MM.1S (cell line): ENCODE measurements around the gene ACD.

ENCODE experiments used
- DNase-seq: peaks from one replicate; pipeline ENCODE4 v3.0.0-alpha.2; 2015
- H2AFZ ChIP-seq: fragments of 300-600 bp; sonication (generic); 2 replicates; pipeline ENCODE4 v1.6.0; 2016; ENCODE audit warnings: antibody characterized with exemption, low read length
- H3F3A ChIP-seq: fragments of 300-600 bp; sonication (generic); 2 replicates; pipeline ENCODE4 v1.6.1; 2016; ENCODE audit warnings: mild to moderate bottlenecking, antibody characterized with exemption, low read length, moderate library complexity, mixed read lengths; ENCODE audit not compliant: insufficient read depth
- H3K27ac ChIP-seq: fragments of 300-600 bp; sonication (generic); 2 replicates; pipeline ENCODE4 v1.5.1; 2016; ENCODE audit warnings: mild to moderate bottlenecking, low read length
- H3K27me3 ChIP-seq: fragments of 300-600 bp; sonication (generic); replicated peaks from 2 replicates; pipeline ENCODE4 v1.6.0; 2016; ENCODE audit warnings: low read length; ENCODE audit not compliant: insufficient read depth
- H3K36me3 ChIP-seq: fragments of 300-600 bp; sonication (generic); replicated peaks from 2 replicates; pipeline ENCODE4 v1.6.1; 2016; ENCODE audit warnings: mild to moderate bottlenecking, low read length, mixed read lengths; ENCODE audit not compliant: insufficient read depth
- H3K4me1 ChIP-seq: fragments of 300-600 bp; sonication (generic); 2 replicates; pipeline ENCODE4 v1.6.1; 2016; ENCODE audit warnings: low read length, mixed read lengths
- H3K4me2 ChIP-seq: fragments of 300-600 bp; sonication (generic); 2 replicates; pipeline ENCODE4 v1.6.0; 2016; ENCODE audit warnings: low read depth, low read length
- H3K4me3 ChIP-seq: fragments of 300-600 bp; sonication (generic); 2 replicates; pipeline ENCODE4 v1.5.1; 2016; ENCODE audit warnings: low read length, mixed read lengths
- H3K79me2 ChIP-seq: fragments of 300-600 bp; sonication (generic); 2 replicates; pipeline ENCODE4 v1.6.1; 2016; ENCODE audit warnings: mixed run types, low read length, mixed read lengths
- H3K9ac ChIP-seq: fragments of 300-600 bp; sonication (generic); 2 replicates; pipeline ENCODE4 v1.6.1; 2016; ENCODE audit warnings: low read length, mixed read lengths
- H3K9me2 ChIP-seq: fragments of 300-600 bp; sonication (generic); replicated peaks from 2 replicates; pipeline ENCODE4 v1.6.1; 2016; ENCODE audit warnings: mild to moderate bottlenecking, low read length, mixed read lengths; ENCODE audit not compliant: insufficient read depth
- H3K9me3 ChIP-seq: fragments of 300-600 bp; sonication (generic); replicated peaks from 2 replicates; pipeline ENCODE4 v1.6.1; 2016; ENCODE audit warnings: mild to moderate bottlenecking, low read length, mixed read lengths; ENCODE audit not compliant: insufficient read depth
- H4K20me1 ChIP-seq: fragments of 300-600 bp; sonication (generic); 2 replicates; pipeline ENCODE4 v1.6.1; 2016; ENCODE audit warnings: mild to moderate bottlenecking, low read length, moderate library complexity, mixed read lengths; ENCODE audit not compliant: insufficient read depth
- CTCF ChIP-seq: fragments of 300-600 bp; sonication (generic); IDR thresholded peaks from 2 replicates; pipeline ENCODE4 v1.5.1; 2016; ENCODE audit warnings: antibody characterized with exemption, low read length, mixed read lengths
- EZH2 ChIP-seq: fragments of 300-600 bp; sonication (generic); optimal IDR thresholded peaks from 2 replicates; pipeline ENCODE3; 2017; ENCODE audit warnings: low read depth, mild to moderate bottlenecking, antibody characterized with exemption, low read length, mixed read lengths
- EZH2phosphoT487 ChIP-seq: fragments of 300-600 bp; sonication (generic); IDR thresholded peaks from 2 replicates; pipeline ENCODE4 v1.6.1; 2018; ENCODE audit warnings: antibody characterized with exemption, low read length

ACD gene

DNA sequence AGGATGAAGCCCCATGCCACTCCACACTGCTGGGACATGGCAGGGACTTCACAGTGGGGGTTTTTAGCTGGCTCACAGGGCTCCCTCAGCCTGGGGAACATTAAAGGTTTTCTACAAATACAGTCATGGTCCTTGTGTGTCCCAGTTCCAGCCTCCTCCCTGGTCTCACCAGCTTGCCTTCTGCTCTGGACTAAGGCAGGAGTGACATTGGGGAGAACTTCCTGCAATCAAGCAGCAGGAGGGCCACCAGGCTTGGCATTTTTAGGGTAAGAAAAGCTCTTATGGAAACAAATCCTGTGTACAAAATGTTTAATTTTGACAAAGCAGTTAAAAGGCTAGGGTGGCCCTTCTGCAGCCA, 2.6 kb upstream of the ACD start:
- H3K4me1 ChIP-seq, result peaks cover 24% of the 10 kb centered on the region
- H2AFZ ChIP-seq, result no peak overlapping the region
- no peak overlapping the region for H3K9ac ChIP-seq
- no peak overlapping the region for H3K27ac ChIP-seq
- peaks cover 53% of the 10 kb centered on the region for H3K79me2 ChIP-seq
- no peaks in the 10 kb centered on the region for H3K36me3 ChIP-seq
- no peaks in the 10 kb centered on the region for H3K27me3 ChIP-seq
- peaks cover 20% of the 10 kb centered on the region for H3F3A ChIP-seq
- H3K9me3 ChIP-seq, result no peaks in the 10 kb centered on the region
- H3K4me3 ChIP-seq, result no peak overlapping the region
- H4K20me1 ChIP-seq, result no peaks in the 10 kb centered on the region
- H3K9me2 ChIP-seq, result no peaks in the 10 kb centered on the region
- H3K4me2 ChIP-seq, result no peak overlapping the region
- TF ChIP-seq EZH2 (no peak), EZH2phosphoT487 (no peak), CTCF (no peak)
- no peak for DNase-seq

- no peaks in the 10 kb centered on the region for H3K36me3 ChIP-seq
- H3K4me1 ChIP-seq, result peaks cover 18% of the 10 kb centered on the region
- H3K79me2 ChIP-seq, result peaks cover 54% of the 10 kb centered on the region
- peak overlapping the region; percentile 99 for H3K4me2 ChIP-seq
- no peak for DNase-seq
- H3K27me3 ChIP-seq, result no peaks in the 10 kb centered on the region
- H3K9me3 ChIP-seq, result no peaks in the 10 kb centered on the region
- peak overlapping the region; percentile 94; the same call in 1 of the 2 replicates for H3K27ac ChIP-seq
- H3K9ac ChIP-seq, result peak overlapping the region; percentile 95; the same call in 1 of the 2 replicates
- H3K4me3 ChIP-seq, result peak overlapping the region; percentile 91
- H2AFZ ChIP-seq, result no peak overlapping the region
- H3K9me2 ChIP-seq, result no peaks in the 10 kb centered on the region
- H4K20me1 ChIP-seq, result no peaks in the 10 kb centered on the region
- peaks cover 15% of the 10 kb centered on the region for H3F3A ChIP-seq
- TF ChIP-seq CTCF (no peak), EZH2phosphoT487 (no peak), EZH2 (no peak)
Observed at GRCh38 chr16:67661886-67662652, 2.0 kb upstream of the ACD start.

GRCh38 chr16:67661101-67661761, 1.2 kb upstream of the ACD start:
- H3F3A ChIP-seq, result peaks cover 12% of the 10 kb centered on the region; the same call in 1 of the 2 replicates
- H3K27ac ChIP-seq, result peak overlapping the region; percentile 94
- H3K9me2 ChIP-seq, result no peaks in the 10 kb centered on the region
- H3K4me1 ChIP-seq, result peaks cover 17% of the 10 kb centered on the region
- peak overlapping the region; percentile 99 for H3K4me2 ChIP-seq
- H3K4me3 ChIP-seq, result peak overlapping the region; percentile 91
- peak overlapping the region; percentile 98 for H2AFZ ChIP-seq
- TF ChIP-seq EZH2 (no peak), EZH2phosphoT487 (no peak), CTCF (no peak)
- H3K27me3 ChIP-seq, result no peaks in the 10 kb centered on the region
- H4K20me1 ChIP-seq, result no peaks in the 10 kb centered on the region
- H3K9ac ChIP-seq, result peak overlapping the region; percentile 95
- peak; percentile 49 for DNase-seq
- H3K79me2 ChIP-seq, result peaks cover 54% of the 10 kb centered on the region
- no peaks in the 10 kb centered on the region for H3K9me3 ChIP-seq
- H3K36me3 ChIP-seq, result no peaks in the 10 kb centered on the region
